ENCODE measurements around the gene DIRAS1.

GRCh38 chr19:2679439-2679838, 41.7 kb downstream of the DIRAS1 start:
- TF ChIP-seq POLR2A (IDR thresholded peaks at IDR 0.05; ENCODE audit: low read depth, low read length) (no peak), ELK1 (IDR thresholded peaks at IDR 0.05; ENCODE audit: borderline replicate concordance, low read depth, low read length) (no peak), CTCF (conservative IDR thresholded peaks at IDR 0.05; ENCODE audit: low read depth, low read length) (no peak), RFX5 (IDR thresholded peaks at IDR 0.05; ENCODE audit: low read depth, low read length) (no peak), RCOR1 (IDR thresholded peaks at IDR 0.05; ENCODE audit: insufficient replicate concordance, low read length) (no peak), CHD1 (IDR thresholded peaks at IDR 0.05; ENCODE audit: low read depth, low read length) (no peak), FOS (IDR thresholded peaks at IDR 0.05; ENCODE audit: low read depth, low read length) (no peak), MXI1 (IDR thresholded peaks at IDR 0.05; ENCODE audit: borderline replicate concordance, low read depth, low read length) (no peak), MAZ (IDR thresholded peaks at IDR 0.05; ENCODE audit: borderline replicate concordance, low read depth, low read length) (no peak), BHLHE40 (IDR thresholded peaks at IDR 0.05; ENCODE audit: low read depth, low read length) (no peak), SMC3 (IDR thresholded peaks at IDR 0.05; ENCODE audit: low read depth, low read length) (no peak)
